GM10248 (cell line): Measurements from ENCODE around the gene CADPS2.

ENCODE experiments used
- CTCF ChIA-PET: fragments of 300-600 bp; sonication (Branson Sonifier 250); formaldehyde crosslinking; extraction: SDS; loops from one replicate; lab custom pipeline; 2021; ENCODE audit warnings: antibody characterized with exemption; lab: Yijun Ruan, JAX
- POLR2A ChIA-PET: fragments of 350-650 bp; sonication (Branson Sonifier 250); formaldehyde crosslinking; extraction: SDS; loops from one replicate; lab custom pipeline; 2020; ENCODE audit warnings: antibody characterized with exemption; lab: Yijun Ruan, JAX
- DNase-seq: peaks from one replicate; pipeline ENCODE4 v3.0.0; 2012; ENCODE audit errors: extremely low spot score
- CTCF ChIP-seq: IDR thresholded peaks from 2 replicates; pipeline ENCODE4 v1.5.1; 2012; ENCODE audit warnings: mild to moderate bottlenecking, low read depth; ENCODE audit errors: extremely low read depth, missing control alignments, control extremely low read depth

The CADPS2 gene

GRCh38 chr7:122535086-122535485, 351.2 kb downstream of the CADPS2 start:
- no peak for TF ChIP-seq CTCF
- ChIA-PET POLR2A (no interaction called here), CTCF (interaction anchor here (0.8 to 1.2 kb wide), 3 partner anchors 9 to 315 kb away, joined by 3 to 4 read pairs (median 3); no protein-coding TSS in a partner anchor)
- no peak for DNase-seq

- TF ChIP-seq CTCF: peak; percentile 13
- POLR2A ChIA-PET: no interaction called here
- DNase-seq: peak; percentile 5
- CTCF ChIA-PET: interaction anchor here (0.7 to 4.8 kb wide), 9 partner anchors 11 to 452 kb away, joined by 3 to 38 read pairs (median 4); no protein-coding TSS in a partner anchor
Observed at GRCh38 chr7:122532406-122533269, 353.6 kb downstream of the CADPS2 start.

- ChIA-PET POLR2A (no interaction called here), CTCF (interaction anchor here (1.0 to 1.6 kb wide), 8 partner anchors 8 to 439 kb away, joined by 3 to 12 read pairs (median 6); no protein-coding TSS in a partner anchor)
- peak; percentile 43 for TF ChIP-seq CTCF
- DNase-seq: peak; percentile 19
Observed at GRCh38 chr7:122528879-122529481, 357.3 kb downstream of the CADPS2 start.

GRCh38 chr7:122525355-122525754, 360.9 kb downstream of the CADPS2 start:
- no peak for TF ChIP-seq CTCF
- DNase-seq: no peak
- CTCF ChIA-PET: interaction anchor here (1.4 to 2.0 kb wide), 5 partner anchors 10 to 432 kb away, joined by 3 to 10 read pairs (median 4); no protein-coding TSS in a partner anchor
- POLR2A ChIA-PET: no interaction called here

GRCh38 chr7:122521767-122522166, 364.5 kb downstream of the CADPS2 start:
- CTCF ChIA-PET: interaction anchor here (1.1 kb wide), 1 partner anchor 429 kb away, joined by 4 read pairs; no protein-coding TSS in a partner anchor
- DNase-seq: no peak
- POLR2A ChIA-PET: no interaction called here
- no peak for TF ChIP-seq CTCF

- ChIA-PET CTCF (no interaction called here), POLR2A (no interaction called here)
- no peak for DNase-seq
- no peak for TF ChIP-seq CTCF
Observed at GRCh38 chr7:122520971-122521555, 365.2 kb downstream of the CADPS2 start.
